Activated T-cell treated with anti-CD3 and anti-CD28 coated beads for 24 hours (primary cell): Measurements from ENCODE around the gene ATP6V0E2.
"Not testable (repeated sequence)": the region's sequence is repeated elsewhere in the genome, so short reads cannot be mapped to it uniquely, and the experiment has no call there.

Experiments used
- DNase-seq: peaks from one replicate; pipeline ENCODE4 v3.0.0-alpha.2; 2020; ENCODE audit warnings: low read depth

ATP6V0E2 gene

DNA sequence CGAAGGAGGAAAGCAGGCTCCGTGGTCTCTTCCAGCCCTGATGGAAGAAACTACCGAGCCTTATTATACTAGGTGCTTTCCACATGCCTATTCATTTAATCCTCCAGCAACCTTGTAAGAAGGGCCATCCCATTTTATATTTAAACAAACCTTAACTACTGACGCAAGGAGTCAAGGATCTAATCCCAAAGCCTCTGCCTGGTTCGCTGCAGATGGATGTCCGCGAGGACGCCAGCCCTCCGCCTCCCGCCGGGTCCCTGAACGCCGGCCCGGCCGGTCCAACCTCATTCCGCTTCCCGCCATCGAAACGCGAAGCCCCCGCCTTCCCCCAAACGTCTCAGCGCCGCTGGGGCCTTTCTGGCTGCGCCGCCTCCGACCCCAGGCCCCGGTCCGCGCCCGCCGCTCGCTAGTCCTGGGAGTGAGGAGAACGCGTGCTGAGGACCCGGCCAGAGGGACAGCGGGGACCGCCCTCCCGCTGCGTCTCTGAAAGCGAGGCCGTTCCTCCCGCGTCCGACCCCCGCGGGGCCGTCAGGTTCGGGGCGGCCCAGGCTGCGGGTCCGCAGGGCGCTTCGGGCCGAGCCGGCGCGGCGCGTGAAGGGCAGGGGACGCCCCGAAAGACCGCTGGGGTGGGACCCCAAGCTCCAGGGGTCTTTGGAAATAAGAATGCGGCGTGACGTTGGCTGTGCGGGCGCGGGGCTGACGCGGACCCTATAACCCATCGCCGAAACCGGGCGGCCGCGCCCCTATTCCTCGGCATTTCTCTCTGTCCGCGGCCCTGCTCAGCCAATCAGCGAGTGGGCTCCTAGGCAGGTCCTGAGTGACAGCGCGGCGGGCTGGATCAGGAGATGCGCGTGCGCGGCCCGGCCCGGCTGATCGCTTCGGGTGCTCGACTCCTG is at the start of gene ATP6V0E2:
TSS of gene ATP6V0E2 (plus strand) at position 896 of the 896 bp plus-strand sequence. CDS start 97 bp downstream, outside the sequence.
- peak; percentile 91 for DNase-seq

DNA sequence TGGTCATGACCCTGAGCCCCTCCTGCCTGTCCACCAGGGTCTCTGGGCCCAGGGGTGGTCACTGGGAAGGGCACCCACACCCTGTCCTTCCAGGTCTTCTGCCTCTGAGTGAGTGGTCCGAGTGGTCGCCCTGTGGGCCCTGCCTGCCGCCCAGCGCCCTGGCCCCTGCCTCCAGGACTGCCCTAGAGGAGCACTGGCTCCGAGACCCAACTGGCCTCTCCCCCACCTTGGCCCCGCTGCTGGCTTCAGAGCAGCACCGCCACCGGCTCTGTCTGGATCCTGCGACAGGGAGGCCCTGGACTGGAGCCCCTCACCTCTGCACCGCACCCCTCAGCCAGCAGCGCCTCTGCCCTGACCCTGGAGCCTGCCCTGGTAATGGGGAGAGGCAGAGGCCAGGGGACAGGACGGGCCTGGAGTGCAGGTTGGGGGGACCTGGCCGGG is 49.4 kb upstream of the ATP6V0E2 start:
- no peak for DNase-seq

DNA sequence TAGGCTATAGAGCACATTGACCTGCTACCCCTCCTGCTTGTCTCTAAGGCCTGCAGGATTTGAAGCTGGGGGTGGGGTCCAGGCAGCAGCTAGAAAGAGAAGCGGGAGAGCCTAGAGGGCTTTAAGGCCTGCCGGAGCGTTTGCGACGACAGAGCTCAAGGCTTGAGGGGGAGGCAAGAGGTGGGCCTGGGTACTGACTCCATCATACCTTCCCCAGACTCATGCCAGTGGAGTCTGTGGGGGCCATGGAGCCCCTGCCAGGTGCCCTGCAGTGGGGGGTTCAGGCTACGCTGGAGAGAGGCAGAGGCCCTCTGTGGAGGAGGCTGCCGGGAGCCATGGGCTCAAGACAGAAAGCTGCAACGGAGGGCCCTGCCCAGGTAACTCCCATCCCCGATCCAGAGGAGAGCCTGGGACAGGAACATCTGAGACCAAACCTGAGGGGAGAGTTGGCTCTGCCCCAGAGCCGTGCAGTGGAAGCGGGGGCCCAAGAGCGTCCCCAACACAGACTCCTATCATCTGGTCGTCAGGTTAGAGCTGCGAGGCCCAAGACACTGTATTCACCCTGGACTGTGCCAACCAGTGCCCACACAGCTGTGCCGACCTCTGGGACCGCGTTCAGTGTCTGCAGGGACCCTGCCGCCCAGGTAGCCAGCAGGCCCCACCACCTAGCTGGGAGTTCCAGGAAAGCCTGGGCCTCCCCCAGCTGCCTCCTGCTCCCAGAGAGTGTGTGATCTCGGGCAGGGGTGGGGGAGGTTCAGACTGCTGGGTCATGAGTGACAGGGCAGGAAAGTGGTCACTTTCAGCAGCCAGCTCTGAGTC is 48.8 kb upstream of the ATP6V0E2 start:
- no peak for DNase-seq

DNA sequence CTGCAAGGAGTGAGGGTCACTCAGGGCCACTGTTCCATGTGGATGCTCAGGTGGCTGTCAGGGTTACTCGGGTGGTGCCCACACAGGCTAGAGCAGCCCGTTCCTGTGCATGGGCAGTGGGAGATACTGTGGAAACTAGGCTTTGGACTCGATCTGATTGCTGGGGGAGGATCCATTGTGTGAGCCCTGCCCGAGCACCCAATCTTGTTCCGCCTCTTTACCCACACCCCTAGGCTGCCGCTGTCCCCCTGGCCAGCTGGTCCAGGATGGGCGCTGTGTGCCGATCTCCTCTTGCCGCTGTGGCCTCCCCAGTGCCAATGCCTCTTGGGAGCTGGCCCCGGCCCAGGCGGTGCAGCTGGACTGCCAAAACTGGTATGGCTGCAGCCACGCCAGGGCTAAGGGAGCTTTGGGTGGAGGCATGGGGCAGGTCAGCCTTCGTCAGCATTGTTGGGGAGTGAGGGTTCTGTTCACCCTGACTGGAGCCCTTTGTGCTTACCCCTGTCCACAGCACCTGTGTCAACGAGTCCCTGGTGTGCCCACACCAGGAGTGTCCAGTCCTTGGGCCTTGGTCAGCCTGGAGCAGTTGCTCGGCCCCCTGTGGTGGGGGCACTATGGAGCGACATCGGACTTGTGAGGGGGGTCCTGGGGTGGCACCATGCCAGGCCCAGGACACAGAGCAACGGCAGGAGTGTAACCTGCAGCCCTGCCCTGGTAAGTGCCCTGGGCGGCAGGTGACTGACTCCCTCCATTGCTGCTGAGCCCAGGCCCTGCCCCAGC is 48.0 kb upstream of the ATP6V0E2 start:
- no peak for DNase-seq

DNA sequence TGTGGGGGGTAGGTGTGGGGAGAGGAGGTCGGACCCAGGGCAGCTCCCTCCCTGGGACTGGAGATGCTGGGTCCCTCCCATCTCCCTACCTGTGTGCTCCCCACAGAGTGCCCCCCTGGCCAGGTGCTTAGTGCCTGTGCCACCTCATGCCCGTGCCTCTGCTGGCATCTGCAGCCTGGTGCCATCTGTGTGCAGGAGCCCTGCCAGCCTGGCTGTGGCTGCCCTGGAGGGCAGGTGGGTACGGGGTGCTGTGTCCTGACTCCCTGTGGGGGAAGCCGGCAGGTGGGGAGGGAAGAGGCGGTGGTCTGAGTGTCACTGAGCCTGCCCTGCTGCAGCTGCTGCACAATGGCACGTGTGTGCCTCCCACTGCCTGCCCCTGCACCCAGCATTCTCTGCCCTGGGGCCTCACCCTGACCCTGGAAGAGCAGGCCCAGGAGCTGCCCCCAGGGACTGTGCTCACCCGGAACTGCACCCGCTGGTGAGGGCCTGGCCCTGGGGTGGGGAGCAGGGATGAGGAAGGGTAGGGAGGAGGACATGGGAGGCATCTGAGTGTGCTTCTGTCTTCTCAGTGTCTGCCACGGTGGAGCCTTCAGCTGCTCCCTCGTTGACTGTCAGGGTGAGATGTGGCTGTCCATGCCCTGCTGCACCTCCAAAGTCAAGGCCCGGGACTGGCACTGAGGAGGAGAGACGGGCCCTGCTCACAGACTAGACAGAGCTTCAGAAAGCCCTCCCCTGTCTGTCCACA is 47.3 kb upstream of the ATP6V0E2 start:
- DNase-seq, result no peak

DNA sequence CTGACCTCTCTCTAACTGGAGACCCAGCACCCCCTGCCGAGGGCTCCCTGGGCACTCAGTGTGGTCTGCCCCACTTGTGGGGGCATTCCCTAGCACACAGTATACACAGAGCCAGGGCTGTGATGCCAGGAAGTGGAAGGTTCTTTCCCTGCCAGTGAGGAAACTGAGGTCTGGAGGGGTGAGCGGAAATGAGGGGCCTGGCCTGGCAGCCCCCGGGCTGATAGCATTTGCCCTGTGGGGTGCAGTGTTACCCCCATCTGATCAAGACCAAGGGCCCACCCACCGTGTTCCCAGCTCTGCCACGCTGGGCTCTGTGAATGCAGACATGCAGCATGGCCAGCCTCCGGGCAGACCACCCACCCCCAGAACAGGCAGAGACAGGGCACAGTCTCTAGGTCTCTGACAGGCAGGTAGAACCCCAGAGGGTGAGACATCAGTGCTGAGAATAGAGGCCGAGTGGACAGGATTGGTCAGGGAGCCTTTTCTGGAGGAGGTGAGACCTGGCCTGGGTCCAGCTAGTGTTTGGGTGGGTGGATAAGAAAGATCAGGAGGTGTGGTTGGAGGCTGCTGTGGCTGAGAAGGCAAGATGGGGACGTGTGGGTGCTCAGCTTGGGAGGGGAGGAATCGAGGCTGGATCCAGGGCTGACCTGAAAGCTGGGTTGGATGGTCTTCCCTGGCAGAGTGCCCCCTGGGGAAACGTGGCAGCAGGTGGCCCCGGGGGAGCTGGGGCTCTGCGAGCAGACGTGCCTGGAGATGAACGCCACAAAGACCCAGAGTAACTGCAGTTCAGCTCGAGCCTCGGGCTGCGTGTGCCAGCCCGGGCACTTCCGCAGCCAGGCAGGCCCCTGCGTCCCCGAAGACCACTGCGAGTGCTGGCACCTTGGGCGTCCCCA is 46.4 kb upstream of the ATP6V0E2 start:
- DNase-seq, result no peak

DNA sequence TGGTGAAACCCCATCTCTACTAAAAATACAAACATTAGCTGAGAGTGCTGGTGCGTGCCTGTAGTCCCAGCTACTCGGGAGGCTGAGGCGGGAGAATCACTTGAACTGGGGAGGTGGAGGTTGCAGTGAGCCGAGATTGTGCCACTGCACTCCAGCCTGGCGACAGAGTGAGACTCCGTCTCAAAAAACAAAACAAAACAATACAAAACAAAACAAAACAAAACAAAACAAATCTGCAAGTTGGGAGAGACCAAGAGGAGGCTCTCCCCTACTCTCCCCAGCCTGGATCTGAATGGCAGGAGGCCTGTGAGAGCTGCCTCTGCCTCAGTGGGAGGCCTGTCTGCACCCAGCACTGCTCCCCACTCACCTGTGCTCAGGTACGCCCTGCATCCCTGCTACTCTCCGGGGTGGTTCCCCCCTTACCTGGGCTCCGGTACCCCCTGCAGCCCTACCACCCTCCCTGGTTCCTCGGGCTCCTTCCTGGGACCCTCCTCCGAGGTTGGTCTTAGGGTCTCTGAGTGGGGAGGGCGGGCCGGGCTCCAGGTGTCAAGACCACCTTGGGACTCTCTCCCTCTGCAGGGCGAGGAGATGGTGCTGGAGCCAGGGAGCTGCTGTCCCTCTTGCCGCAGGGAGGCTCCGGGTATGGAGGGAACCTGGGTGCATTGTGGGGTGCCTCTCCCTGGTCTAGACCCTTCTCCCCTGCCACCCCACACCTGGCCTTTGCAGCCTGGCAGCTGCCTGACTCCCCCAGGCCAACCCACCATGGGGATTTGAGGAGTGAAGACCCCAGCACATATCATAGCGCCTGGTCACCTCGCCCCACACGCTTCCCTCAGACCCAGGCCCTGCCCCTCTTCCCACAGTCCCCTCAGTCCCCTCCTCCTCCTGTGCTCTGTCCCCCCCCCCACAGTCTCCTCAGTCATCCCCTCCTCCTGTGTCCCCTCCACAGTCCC is 45.1 kb upstream of the ATP6V0E2 start:
- DNase-seq, result no peak

DNA sequence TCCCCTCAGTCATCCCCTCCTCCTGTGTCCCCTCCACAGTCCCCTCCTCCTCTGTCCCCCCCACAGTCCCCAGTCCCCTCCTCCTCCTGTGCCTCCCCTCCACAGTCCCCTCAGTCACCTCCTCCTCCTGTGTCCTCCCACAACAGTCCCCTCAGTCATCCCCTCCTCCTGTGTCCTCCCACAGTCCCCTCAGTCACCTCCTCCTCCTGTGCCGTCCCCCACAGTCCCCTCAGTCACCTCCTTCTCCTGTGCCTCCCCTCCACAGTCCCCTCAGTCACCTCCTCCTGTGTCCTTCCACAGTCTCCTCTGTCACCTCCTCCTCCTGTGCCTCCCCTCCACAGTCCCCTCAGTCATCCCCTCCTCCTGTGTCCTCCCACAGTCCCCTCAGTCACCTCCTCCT is 43.2 kb upstream of the ATP6V0E2 start:
- DNase-seq, result not testable (repeated sequence)

DNA sequence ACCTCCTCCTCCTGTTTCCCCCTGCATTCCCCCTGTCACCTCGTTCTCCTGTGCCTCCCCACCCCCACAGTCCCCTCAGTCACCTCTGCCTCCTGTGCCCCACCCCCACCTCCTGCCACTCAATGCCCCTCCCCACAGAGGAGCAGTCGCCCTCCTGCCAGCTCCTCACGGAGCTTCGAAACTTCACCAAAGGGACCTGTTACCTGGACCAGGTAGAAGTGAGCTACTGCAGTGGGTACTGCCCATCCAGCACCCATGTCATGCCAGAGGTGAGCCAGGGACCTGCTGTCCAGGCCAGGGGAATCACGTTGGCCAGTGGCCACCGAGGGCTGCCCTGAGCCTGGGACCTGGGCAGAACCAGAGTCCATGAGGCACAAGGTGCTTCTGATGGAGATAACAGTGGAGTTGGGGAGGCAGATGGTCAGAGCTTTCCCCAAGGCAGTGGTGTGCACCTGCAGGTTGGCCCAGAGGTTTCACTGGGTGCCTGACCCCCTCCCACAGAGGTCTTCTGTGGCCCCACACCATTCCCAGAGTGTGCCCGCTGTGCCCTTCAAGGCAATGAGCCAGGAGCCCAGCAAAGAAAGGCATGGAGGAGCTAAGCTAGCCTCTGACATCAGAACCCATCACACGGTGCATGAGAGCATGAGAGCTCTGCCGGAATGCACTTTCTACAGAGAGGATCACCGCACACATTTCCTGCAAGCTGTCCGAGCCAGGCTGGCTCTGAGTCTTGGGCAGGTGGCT is 42.6 kb upstream of the ATP6V0E2 start:
- DNase-seq, result no peak

DNA sequence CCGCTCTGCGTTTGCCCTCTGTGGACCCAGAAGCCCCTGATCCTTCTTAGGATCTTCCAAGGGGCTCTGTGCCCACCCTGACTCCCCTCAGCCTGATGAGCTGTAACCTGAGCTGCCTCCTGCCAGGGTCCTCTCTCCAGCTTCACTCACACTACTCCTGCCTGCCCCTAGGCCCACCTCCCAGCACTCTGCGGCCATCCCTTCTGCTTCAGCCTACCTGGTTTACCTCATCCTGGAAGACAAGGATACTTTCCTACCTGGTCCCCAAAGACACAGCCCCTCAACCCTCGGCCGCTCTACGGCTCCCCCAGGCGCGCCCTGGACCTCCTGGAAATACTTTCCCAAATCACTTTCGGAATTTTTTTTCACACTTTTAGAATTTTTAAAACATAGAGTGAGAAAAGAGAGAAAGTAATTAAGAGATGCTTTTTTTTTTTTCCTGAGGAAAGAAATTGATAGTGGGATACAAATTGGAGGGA is 42.0 kb upstream of the ATP6V0E2 start:
- no peak for DNase-seq

DNA sequence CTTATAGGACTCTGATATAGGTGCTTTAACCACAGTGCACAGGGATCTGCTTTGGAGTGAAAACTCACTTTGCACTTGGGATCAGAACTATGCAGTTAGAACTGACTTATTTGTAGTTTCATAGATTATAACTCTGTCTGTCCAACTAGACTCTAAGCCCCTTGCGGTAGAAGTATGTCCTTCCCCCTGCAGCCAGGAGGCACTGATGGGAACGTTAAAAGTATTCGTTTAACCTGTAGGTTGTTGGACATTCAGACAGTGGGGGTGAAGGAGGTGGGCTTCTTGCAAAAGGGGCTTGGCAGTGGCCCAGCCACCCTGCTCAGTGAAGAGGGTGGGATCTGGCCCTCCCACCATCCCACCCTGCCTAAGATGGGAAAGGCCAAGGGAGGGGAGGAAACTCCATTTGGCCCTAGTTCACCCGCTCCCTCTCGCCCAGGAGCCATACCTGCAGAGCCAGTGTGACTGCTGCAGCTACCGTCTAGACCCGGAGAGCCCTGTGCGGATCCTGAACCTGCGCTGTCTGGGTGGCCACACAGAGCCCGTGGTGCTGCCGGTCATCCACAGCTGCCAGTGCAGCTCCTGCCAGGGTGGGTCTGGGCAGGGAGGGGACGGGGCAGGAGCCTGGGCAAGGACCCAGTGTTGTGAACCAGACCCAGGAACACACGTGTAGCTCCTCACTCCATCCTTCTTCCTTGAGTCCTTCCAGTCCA is 41.3 kb upstream of the ATP6V0E2 start:
- DNase-seq, result no peak

DNA sequence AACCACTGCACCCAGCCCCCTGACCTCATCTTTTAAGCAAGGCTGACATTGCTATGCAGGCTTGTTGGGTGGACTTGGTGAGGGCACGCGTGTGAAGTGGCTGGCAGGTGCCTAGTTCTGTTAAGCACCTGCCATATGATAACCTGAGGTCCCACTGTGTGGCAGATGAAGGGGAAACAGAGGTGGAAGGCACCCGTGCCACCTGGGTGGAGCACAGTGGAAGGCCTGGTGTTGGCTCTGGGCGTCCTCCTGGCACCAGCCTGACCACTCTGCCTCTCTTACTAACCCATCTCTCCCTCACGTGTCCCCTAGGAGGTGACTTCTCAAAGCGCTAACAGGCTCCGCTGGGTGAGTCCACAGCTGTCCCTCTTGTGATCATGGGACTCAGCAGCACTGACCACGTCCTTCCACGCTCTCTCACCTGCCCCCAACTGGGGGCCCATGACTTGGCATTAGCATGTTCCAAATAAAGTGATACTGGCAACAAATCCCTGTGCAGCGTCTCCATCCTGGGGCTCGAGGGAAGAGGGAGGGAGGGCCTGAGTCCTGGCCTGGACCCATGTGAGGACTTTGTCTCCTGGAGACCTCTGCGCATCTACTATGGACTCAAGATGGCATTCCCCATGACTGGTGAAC is 40.2 kb upstream of the ATP6V0E2 start:
- no peak for DNase-seq

DNA sequence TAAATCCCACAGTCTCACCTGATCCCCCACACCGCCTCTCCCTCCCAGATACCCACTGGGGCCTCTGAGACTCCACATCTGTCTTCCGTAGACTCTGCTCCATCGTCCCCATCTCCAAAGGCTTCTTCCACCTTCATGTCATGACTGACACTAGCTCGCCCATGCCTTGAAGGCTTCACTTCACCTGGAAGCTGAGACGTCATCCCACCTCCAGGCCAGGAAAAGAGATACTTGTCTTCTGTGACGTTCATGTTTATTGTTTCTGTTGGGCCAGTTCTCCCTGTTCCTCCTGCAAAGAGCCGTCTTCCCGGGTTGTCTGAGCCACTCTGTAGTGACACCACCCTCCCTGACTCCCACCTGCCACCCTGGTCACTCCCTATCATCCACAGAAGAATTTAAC is 39.2 kb upstream of the ATP6V0E2 start:
- no peak for DNase-seq

DNA sequence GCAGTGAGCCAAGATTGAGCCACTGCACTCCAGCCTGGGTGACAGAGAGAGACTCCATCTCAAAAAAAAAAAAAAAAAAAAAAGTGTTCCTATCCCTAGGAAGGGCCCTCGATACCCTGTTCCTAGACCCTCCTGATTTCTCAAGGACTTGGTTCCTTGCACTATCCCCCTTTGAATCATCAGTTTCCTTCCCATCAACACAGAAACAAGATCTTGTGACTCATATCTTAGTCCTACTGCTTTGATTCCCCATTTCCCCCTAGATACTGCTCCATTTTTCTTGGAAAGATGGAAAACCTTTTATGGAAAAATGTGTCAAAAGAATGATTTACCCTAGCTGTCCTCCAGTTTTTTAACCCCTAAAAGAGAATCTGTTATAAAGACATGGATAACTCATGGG is 37.3 kb upstream of the ATP6V0E2 start:
- DNase-seq, result no peak

DNA sequence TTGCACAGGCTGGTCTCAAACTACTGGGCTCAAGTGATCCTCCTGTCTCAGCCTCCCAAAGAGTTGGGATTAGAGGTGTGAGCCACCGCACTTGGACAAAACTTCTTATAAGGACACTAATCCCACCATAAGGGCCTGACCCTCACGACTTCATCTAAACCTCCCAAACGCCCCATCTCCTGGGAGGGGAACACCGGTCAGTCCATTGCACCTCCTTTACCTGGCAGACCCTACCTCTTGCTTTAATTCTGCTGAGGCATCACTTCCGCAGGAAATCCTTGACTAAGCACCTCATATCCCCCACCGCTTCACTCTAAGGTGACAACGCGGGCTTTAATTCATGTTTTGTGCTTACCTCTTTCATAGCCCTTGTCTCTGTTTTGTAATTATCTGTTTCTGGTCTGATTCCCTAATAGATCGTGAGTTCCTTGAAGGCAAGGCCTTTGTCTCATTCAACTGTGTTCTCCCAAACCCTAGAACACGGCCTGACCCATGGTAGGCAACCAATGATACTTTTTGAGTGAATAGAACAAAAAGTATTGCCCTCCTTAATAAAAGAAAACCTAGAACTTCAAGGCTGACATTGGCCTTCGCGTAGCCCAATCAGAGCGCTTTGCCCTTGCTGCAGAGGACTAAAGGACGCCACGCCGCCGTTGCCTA is 36.1 kb upstream of the ATP6V0E2 start:
- DNase-seq, result no peak

DNA sequence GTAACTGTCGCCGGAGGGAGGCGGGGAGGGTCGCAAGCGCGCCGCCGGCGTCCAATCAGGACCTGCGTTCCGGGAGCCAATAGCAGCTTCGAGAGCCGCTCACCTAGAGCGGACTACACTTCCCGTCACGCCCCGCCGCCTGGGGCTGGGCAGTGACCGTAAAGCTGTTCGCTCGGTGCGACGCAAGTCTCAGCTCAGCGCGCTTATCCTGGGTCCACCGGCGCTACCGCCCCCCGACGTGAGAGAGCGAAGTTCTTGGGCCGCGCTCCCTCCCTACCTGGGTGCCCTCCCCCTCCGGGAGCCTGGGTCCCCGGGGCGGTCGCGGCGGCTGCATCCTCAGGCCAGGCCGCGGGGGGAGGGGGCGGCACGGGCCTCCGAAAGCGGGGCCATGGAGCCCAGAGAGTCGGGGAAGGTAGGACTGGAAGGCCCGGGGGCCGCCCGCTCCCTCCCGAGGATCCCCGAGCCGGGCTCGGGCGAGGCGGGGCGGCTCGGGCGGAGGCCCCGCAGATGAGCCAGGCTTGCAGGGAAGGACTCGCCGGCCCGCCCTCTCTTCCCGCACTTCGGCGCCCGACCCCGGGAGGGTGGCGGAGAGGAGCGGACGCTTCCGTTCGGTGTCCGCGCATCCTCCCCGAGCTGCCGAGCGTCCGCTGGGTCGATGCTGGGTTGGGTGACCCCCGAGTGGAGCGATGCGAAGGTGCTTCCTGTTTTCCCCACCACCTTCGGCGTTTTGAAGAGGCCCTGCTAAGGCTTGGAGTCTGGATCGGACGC is 35.4 kb upstream of the ATP6V0E2 start, which contains the start of gene ZNF862:
TSS of gene ZNF862 (plus strand) at position 152 of the 768 bp plus-strand sequence. CDS start at position 389, 237 bp downstream.
- DNase-seq, result peak; percentile 93
